SJCRH30 (cell line): ENCODE data around the gene TOMM5. TPM values are rescaled to one million over a fixed set of nuclear protein-coding genes. Genes with fewer than 3 reads are reported as not detected.

Experiments
- DNase-seq, 2 experiments: peaks; one replicate each; pipeline ENCODE4 v3.0.0-alpha.2; 2015 to 2020
- H3K27ac ChIP-seq: fragments of 250-450 bp; sonication (Bioruptor Pico); 2 replicates; pipeline ENCODE4 v1.5.1; 2020; ENCODE audit warnings: mild to moderate bottlenecking, moderate library complexity
- H3K27me3 ChIP-seq: fragments of 250-450 bp; sonication (Bioruptor Pico); 2 replicates; pipeline ENCODE4 v1.5.1; 2020; ENCODE audit warnings: mild to moderate bottlenecking, moderate library complexity
- H3K36me3 ChIP-seq: fragments of 250-450 bp; sonication (Bioruptor Pico); 2 replicates; pipeline ENCODE4 v1.5.1; 2020; ENCODE audit warnings: mild to moderate bottlenecking, moderate library complexity
- H3K4me1 ChIP-seq: fragments of 250-450 bp; sonication (Bioruptor Pico); 2 replicates; pipeline ENCODE4 v1.5.1; 2020; ENCODE audit warnings: mild to moderate bottlenecking, moderate library complexity
- H3K4me3 ChIP-seq: fragments of 250-450 bp; sonication (Bioruptor Pico); 2 replicates; pipeline ENCODE4 v1.5.1; 2020; ENCODE audit warnings: mild to moderate bottlenecking, moderate library complexity
- H3K9me3 ChIP-seq: fragments of 250-450 bp; sonication (Bioruptor Pico); replicated peaks from 2 replicates; pipeline ENCODE4 v1.5.1; 2020; ENCODE audit warnings: mild to moderate bottlenecking, moderate library complexity
- total RNA-seq: library from RNA; depleted of rRNA; stranded (reverse); fragments of >200 nt; shearing (Covaris generic); gene quantifications from 2 replicates; pipeline ENCODE4 v1.2.3, GENCODE V29; 2014; rRNA removed

The TOMM5 gene
- total RNA-seq, 1 experiment from 2014 or later, result 396 TPM

GRCh38 chr9:37539634-37540033 is 52.8 kb downstream of the TOMM5 start:
- H3K27me3 ChIP-seq, result no peaks in the 10 kb centered on the region
- H3K27ac ChIP-seq, result no peak overlapping the region
- H3K36me3 ChIP-seq, result peaks cover 36% of the 10 kb centered on the region
- H3K4me1 ChIP-seq, result no peaks in the 10 kb centered on the region
- H3K4me3 ChIP-seq, result no peak overlapping the region
- no peak for DNase-seq
- H3K9me3 ChIP-seq, result no peaks in the 10 kb centered on the region

Other genes starting within 250 kb of the TOMM5 start
- 71.3 and 71.9 TPM in 2 replicates for gene GRHPR, start 169.9 kb downstream of the TOMM5 start, total RNA-seq
- gene ZBTB5, start 127.1 kb downstream of the TOMM5 start, total RNA-seq, result 25.5 and 26.1 TPM in 2 replicates
- gene POLR1E, start 106.6 kb downstream of the TOMM5 start, total RNA-seq, result 40.6 and 41.9 TPM in 2 replicates
- 31.3 and 32.2 TPM in 2 replicates for gene FBXO10, start 16.2 kb downstream of the TOMM5 start, total RNA-seq
- 6.5 and 6.6 TPM in 2 replicates for gene FRMPD1, start 58.4 kb upstream of the TOMM5 start, total RNA-seq
- gene TRMT10B, start 161.2 kb upstream of the TOMM5 start, total RNA-seq, result 0.43 and 0.53 TPM in 2 replicates
- gene EXOSC3, start 192.5 kb upstream of the TOMM5 start, total RNA-seq, result 78.4 and 82.2 TPM in 2 replicates
- 11.5 and 15.7 TPM in 2 replicates for gene DCAF10, start 208.2 kb upstream of the TOMM5 start, total RNA-seq